DMS53 (cell line): ENCODE data around the gene TMEM120B.

ENCODE experiments used
- DNase-seq: peaks from one replicate; lab custom pipeline; 2025; lab: John Stamatoyannopoulos, UW

The TMEM120B gene

DNA sequence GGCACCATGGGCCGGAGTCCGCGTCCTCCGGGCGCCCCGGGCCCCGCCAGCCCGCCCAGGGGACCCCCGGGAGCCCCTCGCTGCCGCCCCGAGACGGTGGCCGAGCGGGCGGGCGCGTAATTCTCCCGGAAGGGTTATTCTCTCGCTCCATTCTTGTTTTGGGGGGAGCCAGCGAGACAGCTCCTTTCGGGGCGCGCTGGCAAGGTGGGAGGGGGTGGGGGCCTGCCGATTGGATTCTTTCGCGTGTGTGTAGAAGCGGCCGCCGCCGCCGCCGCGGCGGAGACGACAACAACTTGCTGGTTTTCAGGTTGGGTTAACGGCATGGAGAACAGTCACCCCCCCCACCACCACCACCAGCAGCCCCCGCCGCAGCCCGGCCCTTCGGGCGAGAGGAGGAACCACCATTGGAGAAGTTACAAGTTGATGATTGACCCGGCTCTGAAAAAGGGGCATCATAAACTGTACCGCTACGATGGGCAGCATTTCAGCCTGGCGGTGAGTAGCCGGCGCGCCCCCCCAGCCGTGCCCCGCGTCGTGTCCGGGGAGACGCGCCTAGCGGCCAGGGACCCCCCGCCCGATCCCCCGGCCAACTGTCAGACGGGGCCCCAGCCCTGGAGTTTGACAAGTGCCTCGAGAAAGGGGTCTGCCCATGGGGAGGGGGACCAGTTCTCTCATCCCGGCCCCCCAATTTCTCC, 92.0 kb downstream of the TMEM120B start:
- DNase-seq = peak; percentile 71

DNA sequence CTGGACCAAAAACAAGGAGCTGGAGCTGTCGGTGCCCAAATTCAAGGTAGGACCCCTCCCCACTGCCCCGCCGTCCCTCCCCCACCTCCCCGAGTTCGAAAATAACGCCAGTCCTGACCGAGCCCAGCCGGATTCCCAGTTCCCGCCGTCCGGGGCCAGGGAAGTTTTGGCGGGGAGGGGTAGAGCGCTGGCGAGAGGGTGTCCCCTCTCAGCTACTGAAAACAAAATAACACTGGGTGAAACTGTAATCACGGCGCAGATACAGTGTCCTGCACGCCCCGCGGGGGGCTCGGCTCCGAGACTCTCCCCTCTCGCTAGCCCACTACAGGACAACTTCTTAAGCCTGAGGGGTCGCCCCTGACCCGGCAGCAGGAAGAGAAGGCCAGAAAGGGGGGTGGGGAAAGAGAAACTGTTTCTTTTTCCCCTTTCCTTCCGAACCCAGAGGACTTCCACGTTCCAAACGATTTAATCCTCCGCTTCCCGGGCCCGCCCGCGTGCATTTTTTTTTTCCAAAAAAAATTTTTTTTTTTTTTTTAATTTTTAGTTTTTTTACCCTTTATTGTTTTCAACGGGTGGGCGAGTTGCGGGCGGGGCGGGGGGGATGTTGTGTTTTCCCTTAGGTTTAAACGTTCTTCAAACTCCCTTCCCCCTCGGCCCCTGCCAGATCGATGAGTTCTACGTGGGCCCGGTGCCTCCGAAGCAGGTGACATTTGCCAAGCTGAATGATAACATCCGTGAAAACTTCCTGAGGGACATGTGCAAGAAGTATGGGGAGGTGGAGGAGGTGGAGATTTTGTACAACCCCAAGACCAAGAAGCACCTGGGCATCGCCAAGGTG, 92.8 kb downstream of the TMEM120B start:
- DNase-seq = peak; percentile 62

DNA sequence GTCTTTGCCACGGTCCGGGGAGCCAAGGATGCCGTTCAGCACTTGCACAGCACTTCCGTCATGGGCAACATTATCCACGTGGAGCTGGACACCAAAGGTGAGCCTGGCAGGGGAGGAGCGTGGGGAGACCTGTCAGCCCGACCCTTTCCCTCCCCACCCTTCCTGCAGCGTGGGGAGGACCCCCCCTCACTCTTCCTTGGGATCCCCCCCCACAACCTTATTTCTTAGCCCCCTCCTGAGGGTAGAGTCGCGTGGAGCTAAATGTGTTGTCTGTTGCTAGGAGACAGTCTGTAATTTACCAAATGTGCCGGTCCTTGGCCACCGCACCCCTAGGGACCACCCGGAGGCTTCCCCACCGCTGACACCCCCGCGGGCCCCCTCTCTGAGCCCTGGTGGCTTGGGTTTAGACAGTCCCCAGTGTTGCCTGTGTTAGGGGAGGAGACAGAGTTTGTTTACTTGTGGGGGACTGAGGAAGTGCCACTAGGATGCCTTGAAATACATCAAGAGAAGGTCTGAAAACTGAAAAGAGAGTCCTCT, 93.5 kb downstream of the TMEM120B start:
- no peak for DNase-seq

DNA sequence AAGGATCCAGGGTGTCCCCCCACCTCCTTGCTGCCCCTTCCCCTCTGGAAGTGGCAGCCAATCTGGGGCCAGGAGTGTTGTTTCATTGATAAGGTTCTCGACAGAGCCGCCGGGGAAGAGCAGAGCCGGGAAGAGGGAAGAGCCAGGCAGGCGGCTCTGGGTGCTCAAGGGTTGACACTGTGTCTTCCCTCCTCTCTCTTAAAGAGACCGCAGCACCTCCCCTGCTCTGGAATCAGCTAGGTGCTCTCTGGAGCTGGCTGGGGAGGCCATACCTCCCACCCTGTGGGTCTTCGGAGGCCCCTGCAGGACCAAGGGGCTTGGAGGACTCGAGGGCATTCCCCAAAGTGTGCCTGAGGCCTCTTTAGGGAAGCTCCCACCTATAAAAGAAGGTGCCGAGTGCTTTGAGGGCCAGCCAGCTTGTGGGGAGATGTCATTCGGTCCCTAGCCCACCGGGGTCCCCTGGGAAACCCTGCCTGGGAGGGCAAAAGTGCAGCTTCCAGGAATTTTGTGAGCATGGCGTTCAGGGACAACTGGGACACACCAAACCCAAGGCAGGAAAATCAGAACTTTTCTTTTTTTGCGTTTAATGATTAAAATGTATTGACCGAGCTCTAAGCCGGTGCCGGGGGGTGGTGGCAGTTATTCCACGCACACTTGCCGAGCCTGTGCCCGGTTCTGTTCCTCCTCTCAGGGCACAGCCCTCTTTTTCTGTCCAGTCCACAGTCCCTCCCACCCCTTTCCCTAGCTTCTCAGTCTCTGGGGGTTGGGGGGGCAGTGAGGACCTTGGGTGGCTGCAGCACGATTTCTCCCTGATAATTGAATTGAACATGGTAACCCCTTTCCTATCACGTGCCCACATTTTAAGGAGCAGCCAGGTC, 94.2 kb downstream of the TMEM120B start:
- DNase-seq = no peak

DNA sequence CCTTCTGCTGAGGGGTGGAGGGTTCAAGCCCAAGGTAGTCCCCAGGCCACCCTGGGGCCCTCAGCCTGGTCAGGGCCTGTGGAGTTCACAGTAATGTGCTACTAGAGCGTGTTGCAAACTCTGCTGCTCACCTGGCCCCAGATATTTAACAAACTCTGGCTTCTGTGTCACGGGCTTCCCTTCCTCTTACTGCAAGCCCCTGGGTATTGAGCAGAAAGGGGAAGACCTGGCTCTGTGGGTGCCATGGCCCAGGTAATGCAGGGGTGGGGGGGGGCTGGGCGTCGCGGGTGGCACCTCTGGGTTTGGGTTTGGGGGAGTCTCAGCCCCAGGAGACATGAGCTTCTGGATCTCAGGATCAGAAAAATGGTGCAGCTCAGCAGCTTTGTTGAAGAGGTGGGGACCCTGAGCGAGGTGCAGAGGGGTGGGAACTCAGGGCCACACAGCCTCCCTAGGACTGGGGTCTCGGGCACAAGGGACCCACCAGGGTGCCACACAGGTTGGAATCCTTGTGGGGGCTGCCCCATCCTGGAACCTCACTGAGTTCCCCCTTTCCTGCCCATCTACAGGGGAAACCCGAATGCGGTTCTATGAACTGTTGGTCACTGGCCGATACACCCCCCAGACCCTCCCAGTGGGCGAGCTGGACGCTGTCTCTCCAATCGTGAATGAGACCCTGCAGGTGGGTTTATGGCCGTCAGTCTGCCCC, 95.2 kb downstream of the TMEM120B start:
- no peak for DNase-seq

DNA sequence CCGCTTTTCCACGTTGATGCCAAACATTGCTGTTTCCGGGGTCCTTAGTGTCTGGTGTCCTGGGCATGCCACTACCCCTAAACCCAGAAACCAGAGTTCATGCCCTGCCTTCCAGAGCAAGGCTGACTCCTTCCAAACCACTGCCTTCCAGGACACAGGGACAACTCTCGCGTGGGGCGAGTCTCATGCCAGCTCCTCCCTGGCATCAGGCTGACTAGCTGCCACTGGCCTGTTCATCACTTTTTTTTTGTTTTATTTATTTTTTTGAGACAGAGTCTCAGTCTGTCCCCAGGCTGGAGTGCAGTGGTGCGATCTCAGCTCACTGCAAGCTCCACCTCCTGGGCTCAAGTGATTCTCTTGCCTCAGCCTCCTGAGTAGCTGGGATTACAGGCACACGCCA, 96.1 kb downstream of the TMEM120B start:
- DNase-seq = no peak

DNA sequence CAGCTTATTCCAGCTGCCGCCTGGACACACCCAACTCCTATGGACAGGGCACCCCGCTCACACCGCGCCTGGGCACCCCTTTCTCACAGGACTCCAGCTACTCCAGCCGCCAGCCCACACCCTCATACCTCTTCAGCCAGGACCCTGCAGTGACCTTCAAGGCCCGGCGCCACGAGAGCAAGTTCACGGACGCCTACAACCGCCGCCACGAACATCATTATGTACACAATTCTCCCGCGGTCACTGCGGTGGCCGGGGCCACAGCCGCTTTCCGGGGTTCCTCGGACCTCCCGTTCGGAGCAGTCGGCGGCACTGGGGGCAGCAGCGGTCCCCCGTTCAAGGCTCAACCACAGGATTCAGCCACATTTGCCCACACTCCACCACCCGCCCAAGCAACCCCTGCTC, 97.2 kb downstream of the TMEM120B start:
- no peak for DNase-seq

DNA sequence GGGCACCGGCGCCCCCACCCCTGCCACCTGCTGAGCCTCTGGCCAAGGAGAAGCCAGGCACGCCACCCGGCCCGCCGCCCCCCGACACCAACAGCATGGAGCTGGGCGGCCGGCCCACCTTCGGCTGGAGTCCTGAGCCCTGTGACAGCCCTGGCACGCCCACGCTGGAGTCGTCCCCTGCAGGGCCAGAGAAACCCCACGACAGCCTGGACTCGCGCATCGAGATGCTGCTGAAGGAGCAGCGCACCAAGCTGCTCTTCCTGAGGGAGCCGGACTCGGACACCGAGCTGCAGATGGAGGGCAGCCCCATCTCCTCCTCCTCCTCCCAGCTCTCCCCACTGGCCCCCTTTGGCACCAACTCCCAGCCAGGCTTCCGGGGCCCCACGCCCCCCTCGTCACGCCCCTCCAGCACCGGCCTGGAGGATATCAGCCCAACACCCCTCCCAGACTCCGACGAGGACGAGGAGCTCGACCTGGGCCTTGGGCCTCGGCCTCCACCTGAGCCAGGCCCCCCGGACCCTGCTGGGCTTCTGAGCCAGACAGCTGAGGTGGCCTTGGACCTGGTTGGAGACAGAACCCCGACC, 97.8 kb downstream of the TMEM120B start:
- DNase-seq = no peak

DNA sequence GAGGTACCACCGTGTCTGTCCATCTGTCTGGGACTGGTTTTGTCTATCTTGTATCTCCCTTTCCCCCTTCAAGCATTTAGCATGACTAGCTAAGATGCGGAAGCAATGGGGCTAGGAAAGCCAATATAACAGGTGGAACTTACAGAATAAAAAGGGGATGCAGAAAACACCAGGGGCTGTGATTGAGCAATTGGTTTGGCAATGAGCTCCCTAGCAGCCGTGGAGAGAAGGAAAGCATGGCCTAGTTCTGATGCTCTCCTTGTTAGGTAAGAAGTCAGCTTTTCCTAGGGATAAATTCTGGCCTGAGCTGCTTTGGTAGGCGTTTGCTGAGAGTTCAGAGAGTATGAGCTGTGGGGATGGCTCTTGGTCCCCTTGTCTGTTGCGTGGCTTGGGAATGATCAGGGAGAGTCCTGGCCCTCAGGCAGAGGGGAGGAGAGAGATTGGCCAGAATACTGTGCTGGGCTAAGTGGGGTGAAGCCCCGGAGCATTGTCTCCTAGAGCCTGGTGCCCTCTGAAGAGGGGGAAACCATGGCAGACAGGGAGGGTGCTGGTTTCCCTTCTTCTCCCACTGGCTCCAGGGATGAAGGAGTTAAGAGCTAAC, 98.4 kb downstream of the TMEM120B start:
- peak; percentile 21 for DNase-seq

DNA sequence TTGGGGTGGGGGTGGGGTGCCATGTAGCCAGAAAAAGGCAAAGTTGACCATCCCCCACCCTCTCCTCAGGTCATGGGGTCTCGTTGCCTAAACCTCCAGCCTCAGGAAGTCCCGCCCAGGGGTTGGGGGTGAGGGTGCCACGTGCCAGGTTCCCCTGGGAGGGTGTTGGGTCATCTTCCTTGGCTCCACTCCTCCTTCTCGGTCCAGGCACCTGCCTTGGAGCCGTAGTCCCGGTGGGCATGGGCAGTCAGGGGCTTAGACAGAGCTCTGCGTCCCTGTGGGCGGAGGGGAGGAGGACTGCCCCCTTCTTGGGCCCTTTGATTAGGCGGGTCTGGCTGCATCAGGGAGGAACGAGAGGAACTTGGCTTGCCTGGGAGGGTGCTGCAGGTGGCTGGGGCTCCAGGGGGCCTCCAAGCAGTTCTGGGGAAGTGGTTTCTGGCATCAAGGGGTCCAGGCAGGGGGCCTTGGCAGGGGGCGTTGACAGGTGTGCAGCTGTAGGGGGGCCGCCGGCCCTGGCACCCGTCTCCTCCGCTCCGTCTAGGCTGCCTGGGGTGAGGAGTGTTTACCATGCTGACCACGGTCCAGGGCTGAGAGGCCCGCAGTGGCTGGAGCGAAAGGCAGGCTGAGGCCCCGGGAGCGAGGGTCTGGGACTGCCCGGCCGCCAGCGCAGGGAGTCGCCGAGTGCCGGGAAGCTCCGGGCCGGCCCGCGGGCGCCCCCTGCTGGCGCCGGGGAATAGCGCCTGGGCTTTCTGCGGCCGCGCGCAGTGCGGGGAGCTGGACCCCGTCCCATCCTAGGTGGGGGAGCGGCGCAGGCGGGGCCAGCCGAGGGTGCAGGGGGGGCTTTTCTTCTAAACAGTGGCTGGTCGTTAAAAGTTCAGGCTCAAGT, 99.1 kb downstream of the TMEM120B start:
- peak; percentile 82 for DNase-seq

DNA sequence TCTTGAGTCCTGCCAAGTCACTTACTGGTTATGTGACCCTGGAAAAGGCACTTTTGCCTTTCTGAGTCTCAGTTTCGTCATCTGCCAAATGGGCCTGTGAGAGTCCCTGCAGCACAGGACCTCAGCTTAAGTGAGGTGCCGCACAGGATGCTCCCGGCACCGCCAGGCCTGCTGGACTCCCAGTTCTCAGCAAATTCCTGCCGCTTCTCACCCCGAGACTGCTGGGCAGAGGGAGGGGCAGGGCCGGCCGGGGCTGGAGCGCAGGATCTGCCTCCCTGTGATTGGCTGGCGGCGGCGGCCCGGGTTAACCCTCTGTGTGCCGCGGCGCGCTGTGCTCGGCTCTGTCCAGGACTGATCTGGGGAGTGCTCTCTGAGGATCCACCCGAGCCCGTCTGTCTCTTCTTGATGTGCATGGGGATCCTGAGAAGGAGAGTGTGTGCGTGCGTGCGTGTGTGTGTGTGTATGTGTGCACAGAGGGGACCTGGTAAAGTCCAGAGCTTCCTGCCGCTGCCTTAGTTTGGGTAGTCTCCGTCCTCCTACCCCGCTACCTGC, 99.8 kb downstream of the TMEM120B start:
- peak; percentile 59 for DNase-seq

DNA sequence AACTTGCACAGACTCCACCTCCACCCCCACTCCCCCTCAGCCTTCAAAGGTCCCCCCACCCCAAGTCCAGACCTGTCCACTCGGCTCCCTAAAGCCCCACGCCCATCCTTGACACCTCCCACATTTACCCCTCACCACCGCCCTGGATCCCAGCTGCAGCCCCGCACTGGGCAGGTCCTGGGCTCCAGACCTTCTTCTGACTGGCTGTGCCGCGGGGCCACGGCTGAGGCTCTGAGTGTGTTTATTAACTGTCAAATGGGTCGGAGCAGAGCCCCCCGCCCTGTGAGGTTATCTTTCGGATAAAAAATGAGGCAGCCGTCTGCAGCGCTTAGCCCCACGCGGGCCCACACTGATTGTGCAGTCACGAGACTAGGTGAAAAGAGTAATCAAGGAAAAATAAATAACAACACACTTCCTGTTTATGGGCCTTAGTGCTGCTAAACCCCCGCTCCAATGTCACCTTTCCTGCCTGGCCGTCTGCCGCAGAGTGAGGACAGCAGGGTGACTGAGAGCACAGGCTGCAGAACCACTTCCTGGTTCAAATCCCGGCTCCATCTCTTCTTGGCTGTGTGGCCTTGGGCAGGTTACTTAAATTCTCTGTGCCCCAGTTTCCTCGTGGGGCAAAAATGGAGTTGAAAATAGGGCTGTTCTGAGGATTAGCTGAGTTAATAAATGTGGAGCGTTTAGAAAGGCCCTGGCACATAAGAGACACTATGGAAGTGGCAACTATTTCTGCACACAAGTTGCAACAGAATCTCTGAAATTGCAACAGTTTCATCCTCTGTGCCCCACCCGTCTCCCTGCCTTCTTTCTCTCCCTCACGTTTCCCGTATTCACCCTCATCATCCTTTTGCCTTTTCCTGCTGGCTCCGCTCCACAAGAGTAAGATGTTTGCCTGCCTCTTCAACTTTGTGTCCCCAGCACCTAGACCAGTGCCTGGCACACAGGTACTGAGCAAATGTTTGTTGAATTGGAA, 100.7 kb downstream of the TMEM120B start:
- DNase-seq = no peak

DNA sequence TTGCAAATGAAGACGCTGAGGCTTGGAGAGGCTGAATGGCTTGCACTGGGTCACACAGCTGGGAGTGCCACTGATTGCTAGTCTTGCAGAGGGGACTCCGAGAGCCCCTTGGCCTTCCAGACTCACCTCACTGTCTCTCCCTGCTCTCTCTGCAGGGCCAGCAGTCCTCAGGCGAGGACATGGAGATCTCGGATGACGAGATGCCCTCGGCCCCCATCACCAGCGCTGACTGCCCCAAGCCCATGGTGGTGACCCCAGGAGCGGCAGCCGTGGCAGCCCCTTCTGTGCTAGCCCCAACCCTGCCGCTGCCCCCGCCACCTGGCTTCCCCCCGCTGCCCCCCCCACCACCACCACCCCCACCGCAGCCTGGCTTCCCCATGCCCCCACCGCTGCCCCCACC, 101.4 kb downstream of the TMEM120B start:
- no peak for DNase-seq

DNA sequence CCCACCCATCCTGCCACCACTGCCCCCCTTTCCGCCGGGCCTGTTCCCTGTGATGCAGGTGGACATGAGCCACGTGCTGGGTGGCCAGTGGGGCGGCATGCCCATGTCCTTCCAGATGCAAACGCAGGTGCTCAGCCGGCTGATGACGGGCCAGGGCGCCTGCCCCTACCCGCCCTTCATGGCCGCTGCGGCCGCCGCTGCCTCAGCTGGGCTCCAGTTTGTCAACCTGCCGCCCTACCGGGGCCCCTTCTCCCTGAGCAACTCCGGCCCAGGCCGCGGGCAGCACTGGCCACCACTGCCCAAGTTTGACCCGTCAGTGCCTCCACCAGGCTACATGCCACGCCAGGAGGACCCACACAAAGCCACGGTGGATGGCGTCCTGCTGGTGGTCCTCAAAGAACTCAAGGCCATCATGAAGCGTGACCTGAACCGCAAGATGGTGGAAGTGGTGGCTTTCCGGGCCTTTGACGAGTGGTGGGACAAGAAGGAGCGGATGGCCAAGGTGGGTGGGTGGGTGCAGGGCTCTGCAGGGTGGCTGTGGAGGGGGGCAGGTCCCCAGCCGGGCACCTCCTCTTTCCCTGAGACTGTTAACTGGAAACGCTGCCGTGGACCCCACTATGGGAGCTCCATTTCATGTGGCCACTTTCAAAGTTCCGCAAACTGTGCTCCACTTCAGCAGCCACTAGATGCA, 102.0 kb downstream of the TMEM120B start:
- no peak for DNase-seq

DNA sequence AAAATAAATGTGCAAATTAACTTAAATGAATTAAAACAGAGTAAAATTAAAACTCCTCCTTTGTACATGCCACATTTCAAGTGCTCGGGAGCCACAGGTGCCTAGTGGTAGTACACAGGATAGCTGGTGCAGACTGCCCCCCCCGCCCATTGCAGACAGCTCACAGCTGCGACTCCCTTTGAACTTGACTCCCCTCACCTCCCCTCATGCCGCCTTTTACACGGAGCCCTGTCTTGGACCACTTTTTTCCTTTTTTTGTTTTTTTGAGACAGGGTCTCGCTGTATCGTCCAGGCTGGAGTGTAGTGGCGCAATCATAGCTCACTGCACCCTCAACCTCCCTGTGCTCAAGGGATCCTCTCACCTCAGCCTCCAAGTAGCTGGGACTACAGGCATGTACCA, 102.7 kb downstream of the TMEM120B start:
- no peak for DNase-seq

DNA sequence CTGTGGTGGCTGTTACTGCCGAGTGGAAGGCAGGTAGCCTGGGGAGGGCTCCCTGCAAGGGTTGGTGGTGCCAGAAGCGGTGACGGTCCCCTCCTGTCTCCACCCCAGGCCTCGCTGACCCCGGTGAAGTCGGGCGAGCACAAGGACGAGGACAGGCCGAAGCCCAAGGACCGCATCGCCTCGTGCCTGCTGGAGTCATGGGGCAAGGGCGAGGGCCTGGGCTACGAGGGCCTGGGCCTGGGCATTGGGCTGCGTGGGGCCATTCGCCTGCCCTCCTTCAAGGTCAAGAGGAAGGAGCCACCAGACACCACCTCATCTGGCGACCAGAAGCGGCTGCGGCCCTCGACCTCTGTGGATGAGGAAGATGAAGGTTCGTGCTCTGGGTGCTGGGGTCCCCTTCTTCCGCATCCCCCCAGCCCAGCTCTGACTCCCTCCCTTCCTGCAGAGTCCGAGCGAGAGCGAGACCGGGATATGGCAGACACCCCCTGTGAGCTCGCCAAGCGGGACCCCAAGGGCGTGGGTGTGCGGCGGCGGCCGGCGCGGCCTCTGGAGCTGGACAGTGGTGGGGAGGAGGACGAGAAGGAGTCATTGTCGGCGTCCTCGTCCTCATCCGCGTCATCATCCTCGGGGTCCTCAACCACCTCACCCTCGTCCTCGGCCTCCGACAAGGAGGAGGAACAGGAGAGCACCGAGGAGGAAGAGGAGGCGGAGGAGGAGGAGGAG, 104.5 kb downstream of the TMEM120B start:
- no peak for DNase-seq

DNA sequence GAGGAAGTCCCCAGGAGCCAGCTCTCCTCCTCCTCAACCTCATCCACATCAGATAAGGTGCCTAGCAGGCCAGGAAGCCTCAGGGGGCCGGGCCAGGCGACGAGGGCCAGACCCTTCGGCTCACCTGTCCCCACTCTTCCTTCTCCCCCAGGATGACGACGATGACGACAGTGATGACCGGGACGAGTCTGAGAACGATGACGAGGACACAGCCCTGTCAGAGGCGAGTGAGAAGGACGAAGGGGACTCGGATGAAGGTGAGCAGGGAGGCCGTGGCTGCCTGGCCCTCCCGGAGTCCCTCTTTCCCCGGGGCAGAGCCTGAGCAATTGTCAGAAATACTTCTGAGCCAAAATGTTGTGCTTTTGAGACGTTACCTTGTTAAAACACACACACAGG, 105.1 kb downstream of the TMEM120B start:
- DNase-seq = no peak
